ENCODE data around the gene PDE11A. TPM values are rescaled to one million over a fixed set of nuclear protein-coding genes. Genes with fewer than 3 reads are reported as not detected.

Gene PDE11A
- total RNA-seq, 1 experiment from 2014 or later, result 0.13 TPM

DNA sequence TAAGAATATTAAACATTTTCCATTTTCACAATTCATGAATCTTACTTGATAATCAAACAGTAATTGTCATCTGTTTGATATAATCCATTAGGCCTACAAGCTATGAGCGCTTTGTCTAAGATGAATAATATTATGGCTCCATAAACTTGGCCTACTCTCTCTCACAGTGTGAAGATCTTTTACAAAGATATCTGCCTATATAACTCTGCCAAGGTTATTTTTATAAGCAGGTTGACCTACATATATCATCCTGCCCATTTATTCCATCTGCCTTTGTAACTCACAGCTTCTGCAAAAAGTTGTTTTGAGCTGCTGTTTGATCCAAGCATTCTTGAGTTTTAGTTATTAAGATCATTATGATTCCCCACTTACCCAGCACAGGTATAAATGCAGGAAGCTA lies 158.3 kb downstream of the PDE11A start:
- H3K36me3 ChIP-seq, result no peaks in the 10 kb centered on the region
- DNase-seq, result no peak
- no peak overlapping the region for H3K4me3 ChIP-seq
- H3K27me3 ChIP-seq, result no peaks in the 10 kb centered on the region; the same call in 1 of the 2 replicates
- no peaks in the 10 kb centered on the region for H3K9me3 ChIP-seq

GRCh38 chr2:177909962-177910361 lies 162.6 kb downstream of the PDE11A start:
- DNase-seq, result no peak
- Histone ChIP-seq H3K4me3 (no peak overlapping the region), H3K27me3 (no peaks in the 10 kb centered on the region; the same call in 1 of the 2 replicates), H3K36me3 (no peaks in the 10 kb centered on the region), H3K9me3 (no peaks in the 10 kb centered on the region)

DNA sequence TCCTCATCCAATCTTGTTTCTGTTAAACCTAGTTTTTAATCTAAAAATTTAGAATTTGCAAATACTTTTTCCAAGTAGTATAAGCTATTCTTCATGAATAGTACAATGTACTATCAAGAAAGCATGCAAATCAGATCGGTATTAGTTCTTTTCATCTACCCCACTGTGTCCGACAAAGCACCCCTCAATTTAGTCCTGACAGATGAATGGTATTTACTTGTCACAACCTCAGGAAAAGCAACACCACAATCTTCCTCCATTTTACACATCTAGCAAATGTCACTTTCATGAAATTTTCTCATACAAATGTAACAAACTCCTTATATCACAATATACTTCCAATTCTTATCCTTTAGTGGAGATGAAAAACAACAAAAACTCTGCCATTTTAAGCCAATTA lies 163.8 kb downstream of the PDE11A start:
- H3K4me3 ChIP-seq, result no peak overlapping the region
- H3K9me3 ChIP-seq, result no peaks in the 10 kb centered on the region
- no peaks in the 10 kb centered on the region; the same call in 1 of the 2 replicates for H3K27me3 ChIP-seq
- DNase-seq, result no peak
- H3K36me3 ChIP-seq, result no peaks in the 10 kb centered on the region

DNA sequence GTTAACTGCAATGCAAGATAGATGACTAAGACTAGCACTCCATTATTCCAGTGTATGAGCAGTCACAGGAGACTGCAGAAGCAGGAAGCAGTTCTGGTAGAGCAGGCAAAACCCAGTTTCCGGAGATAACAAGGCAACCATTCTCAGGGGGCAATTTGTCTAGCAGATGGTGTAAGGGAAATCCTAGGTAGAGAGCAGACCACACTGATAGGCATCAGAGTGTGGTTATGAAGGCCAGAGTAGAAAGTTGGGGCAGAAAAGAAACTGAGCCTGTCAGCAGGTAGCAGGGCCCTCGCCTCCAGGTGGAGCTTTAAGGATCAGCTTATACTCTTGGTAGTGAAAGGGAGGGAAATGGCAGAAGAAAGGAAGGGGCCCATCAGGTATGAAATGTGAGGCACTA lies 164.4 kb downstream of the PDE11A start:
- DNase-seq, result no peak
- no peaks in the 10 kb centered on the region for H3K9me3 ChIP-seq
- no peak overlapping the region for H3K4me3 ChIP-seq
- no peaks in the 10 kb centered on the region for H3K36me3 ChIP-seq
- no peaks in the 10 kb centered on the region; the same call in 1 of the 2 replicates for H3K27me3 ChIP-seq

DNA sequence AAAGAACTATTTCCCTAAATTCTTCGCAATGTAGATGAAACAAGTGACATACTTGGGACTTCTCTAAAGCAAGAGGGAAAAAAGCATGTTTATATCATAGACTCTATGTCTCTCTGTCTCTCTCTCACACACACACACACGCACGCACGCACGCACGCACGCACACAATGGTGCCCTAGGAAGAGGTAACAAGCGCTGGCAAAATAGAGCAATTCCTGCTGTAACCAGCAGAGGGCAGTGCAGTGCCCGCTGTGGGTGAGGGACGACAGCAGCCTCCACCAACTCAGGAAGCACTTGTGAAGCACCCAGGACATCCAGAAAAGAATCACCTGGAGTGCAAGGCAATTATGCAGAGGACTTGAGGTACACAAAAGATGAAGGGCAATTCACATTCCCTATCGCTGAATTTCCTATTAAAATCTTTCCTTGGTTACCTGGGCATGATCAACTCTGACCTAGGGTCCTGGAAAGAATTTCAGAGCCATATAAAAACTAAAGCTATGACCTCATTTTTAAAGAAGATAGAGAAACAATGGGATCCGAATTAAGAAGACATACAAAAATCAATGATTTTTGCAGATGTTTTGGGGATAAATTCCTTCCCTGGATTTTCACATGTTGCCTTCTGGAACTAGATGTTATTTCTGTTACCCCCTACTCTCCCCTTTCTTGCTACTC lies 166.4 kb downstream of the PDE11A start:
- no peak overlapping the region for H3K4me3 ChIP-seq
- H3K9me3 ChIP-seq, result no peaks in the 10 kb centered on the region
- DNase-seq, result peak; percentile 59

DNA sequence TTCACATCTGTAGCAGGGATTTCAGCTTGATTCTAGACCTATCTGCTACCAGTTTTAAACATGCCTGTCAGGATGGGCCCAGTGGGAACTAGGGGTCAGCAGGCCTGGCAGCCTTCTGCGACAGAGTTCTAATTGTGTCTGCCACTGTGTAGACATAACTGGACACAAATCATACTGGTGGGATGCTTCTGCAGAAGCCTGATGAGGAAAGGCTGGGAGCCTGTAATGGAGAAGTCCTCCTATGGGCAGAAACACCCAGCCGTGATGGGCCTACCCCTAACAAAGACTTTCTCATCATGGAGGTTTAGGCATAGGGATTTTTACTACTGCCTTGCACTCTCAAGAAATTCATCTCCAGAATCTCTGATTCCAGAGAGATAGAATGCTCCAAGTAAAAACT lies 166.9 kb downstream of the PDE11A start:
- no peak for DNase-seq
- H3K36me3 ChIP-seq, result no peaks in the 10 kb centered on the region
- H3K9me3 ChIP-seq, result no peaks in the 10 kb centered on the region
- no peaks in the 10 kb centered on the region; the same call in 1 of the 2 replicates for H3K27me3 ChIP-seq
- H3K4me3 ChIP-seq, result no peak overlapping the region

More for the DNA sequence above, 166.4 kb downstream of the PDE11A start:
- no peaks in the 10 kb centered on the region for H3K36me3 ChIP-seq
- H3K27me3 ChIP-seq, result no peaks in the 10 kb centered on the region

DNA sequence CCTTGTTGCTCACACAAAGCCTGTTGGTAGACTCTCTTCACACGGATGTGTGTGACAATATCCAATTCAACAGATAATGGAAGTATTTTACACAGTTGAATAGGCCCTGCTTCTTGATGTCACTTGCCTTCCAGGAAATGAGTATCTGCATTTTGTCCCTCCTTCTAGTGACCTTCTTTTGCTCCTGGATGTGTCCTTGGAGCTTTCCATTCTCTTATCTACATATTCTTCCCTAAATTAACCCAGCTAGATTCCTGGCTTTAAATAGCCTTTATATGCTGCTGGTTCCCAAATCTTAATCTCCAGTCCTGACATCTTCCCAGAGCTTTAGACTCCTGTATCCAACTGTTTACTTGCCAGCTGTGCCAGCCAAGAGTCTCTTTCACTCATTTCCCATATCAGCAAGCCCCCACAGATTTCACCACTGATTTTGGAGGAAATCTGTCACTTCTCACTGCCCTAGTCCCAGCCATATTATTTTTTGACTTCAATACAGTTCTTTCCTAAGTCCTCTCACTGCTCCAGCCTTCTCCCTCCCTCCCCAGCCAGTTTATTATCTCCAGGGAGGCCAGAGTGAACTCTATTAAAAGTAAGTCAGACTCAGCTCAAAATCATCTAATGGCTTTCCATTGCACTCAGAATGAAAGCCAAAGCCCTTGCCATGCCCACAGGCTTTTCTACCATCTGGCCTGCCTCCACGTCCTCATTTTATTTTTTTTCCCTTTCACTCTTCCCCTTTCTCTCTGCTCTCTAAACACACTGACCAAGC lies 170.0 kb downstream of the PDE11A start:
- no peak for DNase-seq
- Histone ChIP-seq H3K36me3 (no peaks in the 10 kb centered on the region), H3K9me3 (no peaks in the 10 kb centered on the region), H3K27me3 (no peaks in the 10 kb centered on the region; the same call in 1 of the 2 replicates), H3K4me3 (no peak overlapping the region)

DNA sequence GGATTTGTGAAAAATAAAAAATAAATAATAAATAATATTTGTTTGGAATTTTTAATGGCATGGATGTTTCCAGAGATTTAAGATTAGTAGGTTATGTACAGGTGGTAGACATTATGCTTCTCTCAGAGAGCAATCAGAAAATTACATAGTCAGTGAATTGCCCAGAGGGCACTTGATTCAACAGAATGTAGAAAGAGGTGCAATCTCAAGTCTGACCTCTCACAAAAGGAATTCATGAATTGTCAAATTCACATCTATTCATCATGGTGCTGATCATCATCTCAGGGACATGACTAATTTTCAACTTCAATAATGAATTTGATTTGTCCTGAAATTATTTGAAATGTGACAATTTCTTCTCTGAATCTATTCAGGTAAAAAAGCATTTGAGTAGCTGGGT lies 172.5 kb downstream of the PDE11A start:
- Histone ChIP-seq H3K9me3 (no peaks in the 10 kb centered on the region), H3K27me3 (no peaks in the 10 kb centered on the region; the same call in 1 of the 2 replicates), H3K4me3 (no peak overlapping the region), H3K36me3 (no peaks in the 10 kb centered on the region)
- no peak for DNase-seq

DNA sequence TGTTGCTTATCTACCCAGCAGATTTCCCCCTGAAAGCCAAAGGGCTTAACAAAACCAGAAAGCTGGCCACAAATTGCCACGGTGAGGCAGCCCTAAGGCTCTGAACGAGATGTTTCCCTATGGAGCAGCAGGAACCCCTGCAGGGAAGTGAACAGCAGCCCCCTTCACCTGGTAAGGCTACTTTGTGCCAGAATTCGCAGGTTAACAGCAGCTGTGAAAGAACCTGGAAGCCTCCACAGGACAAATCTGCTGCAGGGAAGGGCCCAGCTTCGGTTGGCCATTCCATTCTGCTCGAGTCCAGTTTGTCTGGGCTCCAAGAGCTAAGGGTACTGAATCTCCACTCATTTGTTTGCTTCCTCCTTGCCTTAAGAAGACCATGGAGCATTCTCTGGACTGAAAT lies 175.3 kb downstream of the PDE11A start:
- no peak for DNase-seq
- H3K27me3 ChIP-seq, result no peaks in the 10 kb centered on the region; the same call in 1 of the 2 replicates
- H3K9me3 ChIP-seq, result no peaks in the 10 kb centered on the region
- H3K36me3 ChIP-seq, result no peaks in the 10 kb centered on the region
- H3K4me3 ChIP-seq, result no peak overlapping the region

DNA sequence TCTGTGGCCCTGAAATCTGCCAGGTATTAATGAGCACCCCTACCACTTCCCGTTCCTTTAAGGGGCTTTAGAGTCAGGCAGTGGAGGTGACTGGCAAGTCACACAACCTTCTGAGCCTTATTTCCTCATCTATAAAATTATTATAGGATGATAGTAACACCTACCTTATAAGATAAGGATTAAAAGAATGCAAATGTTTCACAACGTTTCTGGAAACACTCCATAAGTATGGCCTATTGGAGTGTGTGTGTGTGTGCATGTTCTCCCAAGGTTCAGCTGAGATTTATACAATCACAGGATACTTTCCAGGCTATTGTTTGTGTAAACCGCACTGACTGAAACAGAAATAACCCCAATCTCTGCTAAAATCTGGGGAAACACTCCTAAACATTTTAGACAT lies 176.0 kb downstream of the PDE11A start:
- Histone ChIP-seq H3K4me3 (no peak overlapping the region), H3K27me3 (no peaks in the 10 kb centered on the region; the same call in 1 of the 2 replicates), H3K9me3 (no peaks in the 10 kb centered on the region), H3K36me3 (no peaks in the 10 kb centered on the region)
- DNase-seq, result no peak

GRCh38 chr2:177894546-177894945 lies 178.0 kb downstream of the PDE11A start:
- no peak for DNase-seq
- Histone ChIP-seq H3K9me3 (no peaks in the 10 kb centered on the region), H3K36me3 (no peaks in the 10 kb centered on the region), H3K4me3 (no peak overlapping the region), H3K27me3 (no peaks in the 10 kb centered on the region)

GRCh38 chr2:177893880-177894279 lies 178.7 kb downstream of the PDE11A start:
- H3K27me3 ChIP-seq, result no peaks in the 10 kb centered on the region
- no peaks in the 10 kb centered on the region for H3K36me3 ChIP-seq
- H3K9me3 ChIP-seq, result no peaks in the 10 kb centered on the region
- no peak for DNase-seq
- H3K4me3 ChIP-seq, result no peak overlapping the region

DNA sequence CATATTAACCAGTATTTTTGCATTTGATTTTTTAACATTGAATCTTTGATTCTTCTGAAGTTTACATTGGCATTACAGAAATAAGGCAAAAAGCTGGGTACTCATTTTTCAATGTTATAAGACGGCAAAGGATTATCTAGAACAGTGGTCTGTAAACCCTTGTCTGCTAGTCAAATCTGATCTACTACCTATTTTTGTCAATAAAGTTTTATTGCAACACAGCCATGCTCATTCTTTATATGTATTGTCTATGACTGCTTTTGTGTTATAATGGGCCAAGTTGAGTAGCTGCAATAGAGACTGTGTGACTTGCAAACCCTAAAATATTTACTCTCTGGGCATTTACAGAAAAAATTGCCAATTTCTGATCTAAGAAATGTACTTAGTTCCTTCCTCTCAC lies 181.0 kb downstream of the PDE11A start:
- Histone ChIP-seq H3K27me3 (no peaks in the 10 kb centered on the region), H3K4me3 (no peak overlapping the region), H3K9me3 (no peaks in the 10 kb centered on the region), H3K36me3 (no peaks in the 10 kb centered on the region)
- no peak for DNase-seq

GRCh38 chr2:177889818-177890460 lies 182.6 kb downstream of the PDE11A start:
- no peak for DNase-seq
- H3K4me3 ChIP-seq, result no peak overlapping the region
- no peaks in the 10 kb centered on the region for H3K36me3 ChIP-seq
- no peaks in the 10 kb centered on the region for H3K9me3 ChIP-seq
- no peaks in the 10 kb centered on the region for H3K27me3 ChIP-seq

DNA sequence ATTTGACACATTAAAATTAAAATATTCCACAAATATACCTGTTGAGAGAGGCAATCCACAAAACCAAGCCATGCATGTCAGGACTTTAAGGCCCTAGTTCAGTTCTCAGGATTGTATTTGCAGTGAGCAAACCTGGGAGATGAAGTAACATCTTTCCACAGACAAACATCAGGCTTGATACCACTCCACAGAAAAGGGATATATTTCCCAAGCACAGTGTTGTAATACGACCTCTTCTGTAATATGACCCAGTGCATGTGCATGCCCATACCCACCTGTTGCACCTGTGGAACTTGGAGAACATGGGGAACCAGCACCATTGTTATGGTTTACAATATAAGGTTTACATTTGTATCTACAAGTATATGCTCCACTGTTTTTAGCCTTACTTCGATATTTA lies 184.0 kb downstream of the PDE11A start:
- no peak for DNase-seq
- no peaks in the 10 kb centered on the region for H3K27me3 ChIP-seq
- H3K9me3 ChIP-seq, result no peaks in the 10 kb centered on the region
- H3K36me3 ChIP-seq, result no peaks in the 10 kb centered on the region
- no peak overlapping the region for H3K4me3 ChIP-seq

DNA sequence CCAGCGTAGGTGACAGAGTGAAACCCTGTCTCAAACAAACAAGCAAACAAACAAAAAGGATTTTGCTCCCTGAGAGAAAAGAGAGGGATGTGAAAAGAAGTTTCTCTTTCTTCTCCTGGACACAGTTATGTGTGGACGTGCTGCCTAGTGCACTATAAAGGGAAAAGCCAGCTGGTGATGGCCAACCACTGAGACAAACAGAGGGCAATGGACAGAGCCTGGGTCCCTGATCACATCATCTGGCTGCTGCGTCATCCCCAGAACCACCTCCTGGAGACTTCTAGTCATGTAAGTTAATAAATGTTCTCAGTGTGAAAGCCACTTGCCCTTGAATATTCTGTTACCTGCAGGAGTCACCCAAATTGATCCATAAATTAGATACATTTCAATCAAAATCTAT lies 184.9 kb downstream of the PDE11A start:
- no peaks in the 10 kb centered on the region for H3K9me3 ChIP-seq

GRCh38 chr2:177886824-177887223 lies 185.8 kb downstream of the PDE11A start:
- H3K4me3 ChIP-seq, result no peak overlapping the region
- no peaks in the 10 kb centered on the region for H3K36me3 ChIP-seq
- H3K9me3 ChIP-seq, result no peaks in the 10 kb centered on the region
- no peaks in the 10 kb centered on the region; the same call in 1 of the 2 replicates for H3K27me3 ChIP-seq
- DNase-seq, result no peak

More for the DNA sequence above, 184.9 kb downstream of the PDE11A start:
- no peak for DNase-seq
- H3K27me3 ChIP-seq, result no peaks in the 10 kb centered on the region; the same call in 1 of the 2 replicates
- no peak overlapping the region for H3K4me3 ChIP-seq
- no peaks in the 10 kb centered on the region for H3K36me3 ChIP-seq
